Stomach (tissue), 9 donors: Measurements from ENCODE around the gene NAV2. TPM values are rescaled to one million over a fixed set of nuclear protein-coding genes. Genes with fewer than 3 reads are reported as not detected.

Experiments used
- DNase-seq, 2 donors: peaks; one replicate each; pipeline versions ENCODE4 v3.0.0 to v3.0.0-alpha.2; 2013 to 2019
- H3K27ac ChIP-seq, 5 donors: fragments of 200-600 bp in 4 of 5; sonication (generic) in 4 of 5; one replicate each; pipeline ENCODE4 v1.5.1; 2013 to 2019; ENCODE audit warnings: mild to moderate bottlenecking in 1 of 5, moderate library complexity in 1 of 5
- H3K27me3 ChIP-seq, 3 donors: fragments of 200-600 bp; sonication (generic); one replicate each; pipeline ENCODE4 v1.5.1; 2017 to 2019; ENCODE audit warnings: mixed run types in 1 of 3
- H3K36me3 ChIP-seq, 4 donors: fragments of 200-600 bp; sonication (generic); 1 replicate in 3 of 4; 2 replicates in 1 of 4; pipeline ENCODE4 v1.5.1; 2016 to 2019
- H3K4me1 ChIP-seq, 4 donors: fragments of 200-600 bp; sonication (generic); one replicate each; pipeline ENCODE4 v1.5.1; 2016 to 2019
- H3K4me3 ChIP-seq, 4 donors: fragments of 200-600 bp; sonication (generic) in 3 of 4; one replicate each; pipeline ENCODE4 v1.5.1; 2016 to 2019; ENCODE audit warnings: mild to moderate bottlenecking in 1 of 4
- H3K9me3 ChIP-seq, 4 donors: fragments of 200-600 bp; sonication (generic); one replicate each; pipeline ENCODE4 v1.5.1; 2016 to 2019
- EP300 ChIP-seq: sonication (generic); formaldehyde crosslinking; IDR thresholded peaks from one replicate; pipeline ENCODE4 v1.6.1; 2017; ENCODE audit warnings: antibody characterized with exemption
- POLR2A ChIP-seq, 4 donors: fragments of 450-650 bp; IDR thresholded peaks; one replicate each; pipeline ENCODE4 v1.6.1; 2016; ENCODE audit warnings: antibody characterized with exemption in 4 of 4, control low read depth in 2 of 4, mild to moderate bottlenecking in 1 of 4, moderate library complexity in 1 of 4
- POLR2AphosphoS5 ChIP-seq, 3 donors: sonication (generic); formaldehyde crosslinking; IDR thresholded peaks; one replicate each; pipeline ENCODE4 v1.6.1; 2016; ENCODE audit warnings: antibody characterized with exemption in 3 of 3
- WGBS, 5 donors: extraction: QIAGEN DNeasy Blood & Tissue Kit in 3 of 5; methylation state at CpG; one replicate each; pipeline versions ENCODE4 v1.1.5 to v1.1.7; 2013 to 2018; 5-methylcytosine and 5-hydroxymethylcytosine counted together
- intact Hi-C: fragments of 100-400 bp; cut with DNase I; formaldehyde crosslinking; loops from one replicate; pipeline ENCODE4 v1.15.1; 2023; ENCODE audit warnings: low total_unique reads
- polyA plus RNA-seq, 3 donors: library from polyadenylated mRNA; stranded (reverse); fragments of 200-250 nt; gene quantifications; one replicate each; pipeline ENCODE4 v1.2.3, GENCODE V29; 2013
- total RNA-seq, 5 donors: library from RNA; depleted of rRNA; stranded (reverse); fragments of >200 nt; gene quantifications; one replicate each; pipeline versions ENCODE4 v1.1.0 to v1.2.3, GENCODE V29; 2014 to 2016
- TF ChIP-seq, protein P1 (sequence below), 7 experiments: fragments of 450-650 bp in 4 of 7; fragments of 200-600 bp in 3 of 7; sonication (generic) in 3 of 7; IDR thresholded peaks; one replicate each; pipeline ENCODE4 v1.5.1; 2016 to 2019; ENCODE audit warnings: antibody characterized with exemption in 7 of 7, control low read depth in 2 of 7, mild to moderate bottlenecking in 1 of 7
- donor health status: healthy with polysubstance abuse.
- donor health status: Bipolar disorder and iron deficiency.
- donor health status: healthy.

The NAV2 gene
- total and polyA plus RNA-seq, 8 donors, result 1.8 to 92.4 (median 7.9) TPM

DNA sequence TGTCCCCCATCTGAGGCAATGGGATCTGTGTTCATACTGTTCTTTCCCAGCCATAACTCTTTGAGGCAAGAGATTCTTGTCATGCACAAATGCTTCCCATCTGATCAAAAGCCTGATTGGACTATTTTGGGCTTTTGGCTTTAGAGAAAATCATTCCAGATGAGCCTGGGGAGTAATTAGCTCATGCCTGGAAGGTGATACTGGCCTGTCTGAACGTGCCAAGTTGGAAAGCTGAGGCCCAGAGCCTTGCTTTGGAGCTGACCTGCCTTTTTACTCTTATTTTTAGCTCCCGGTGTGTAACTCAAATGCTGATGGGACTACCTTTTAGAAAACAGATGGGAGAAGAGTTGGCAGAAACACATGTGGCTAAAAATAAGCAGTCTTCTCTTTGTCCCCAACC, 342.7 kb downstream of the NAV2 start:
- H3K4me3 ChIP-seq, result no peak overlapping the region
- no peaks in the 10 kb centered on the region for H3K27me3 ChIP-seq
- peaks cover 0 to 27% (median 8%) of the 10 kb centered on the region in 4 donors for H3K4me1 ChIP-seq
- WGBS, 5 donors, result 66 to 92% (median 83%) methylated on average over 2 of the region's 2 CpGs
- TF ChIP-seq POLR2A (IDR thresholded peaks at IDR 0.05), result no peak
- TF ChIP-seq, protein P1, sequence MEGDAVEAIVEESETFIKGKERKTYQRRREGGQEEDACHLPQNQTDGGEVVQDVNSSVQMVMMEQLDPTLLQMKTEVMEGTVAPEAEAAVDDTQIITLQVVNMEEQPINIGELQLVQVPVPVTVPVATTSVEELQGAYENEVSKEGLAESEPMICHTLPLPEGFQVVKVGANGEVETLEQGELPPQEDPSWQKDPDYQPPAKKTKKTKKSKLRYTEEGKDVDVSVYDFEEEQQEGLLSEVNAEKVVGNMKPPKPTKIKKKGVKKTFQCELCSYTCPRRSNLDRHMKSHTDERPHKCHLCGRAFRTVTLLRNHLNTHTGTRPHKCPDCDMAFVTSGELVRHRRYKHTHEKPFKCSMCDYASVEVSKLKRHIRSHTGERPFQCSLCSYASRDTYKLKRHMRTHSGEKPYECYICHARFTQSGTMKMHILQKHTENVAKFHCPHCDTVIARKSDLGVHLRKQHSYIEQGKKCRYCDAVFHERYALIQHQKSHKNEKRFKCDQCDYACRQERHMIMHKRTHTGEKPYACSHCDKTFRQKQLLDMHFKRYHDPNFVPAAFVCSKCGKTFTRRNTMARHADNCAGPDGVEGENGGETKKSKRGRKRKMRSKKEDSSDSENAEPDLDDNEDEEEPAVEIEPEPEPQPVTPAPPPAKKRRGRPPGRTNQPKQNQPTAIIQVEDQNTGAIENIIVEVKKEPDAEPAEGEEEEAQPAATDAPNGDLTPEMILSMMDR (IDR thresholded peaks at IDR 0.05), result no peak
- TF ChIP-seq POLR2AphosphoS5 (IDR thresholded peaks at IDR 0.05), result no peak
- no peaks in the 10 kb centered on the region for H3K9me3 ChIP-seq
- intact Hi-C loops, result no loop called here
- DNase-seq, result no peak
- H3K27ac ChIP-seq, result peak overlapping the region in 3 of 5 donors; percentile 11 to 45 (median 21)
- H3K36me3 ChIP-seq, result peaks cover 17 to 79% (median 79%) of the 10 kb centered on the region in 4 donors

DNA sequence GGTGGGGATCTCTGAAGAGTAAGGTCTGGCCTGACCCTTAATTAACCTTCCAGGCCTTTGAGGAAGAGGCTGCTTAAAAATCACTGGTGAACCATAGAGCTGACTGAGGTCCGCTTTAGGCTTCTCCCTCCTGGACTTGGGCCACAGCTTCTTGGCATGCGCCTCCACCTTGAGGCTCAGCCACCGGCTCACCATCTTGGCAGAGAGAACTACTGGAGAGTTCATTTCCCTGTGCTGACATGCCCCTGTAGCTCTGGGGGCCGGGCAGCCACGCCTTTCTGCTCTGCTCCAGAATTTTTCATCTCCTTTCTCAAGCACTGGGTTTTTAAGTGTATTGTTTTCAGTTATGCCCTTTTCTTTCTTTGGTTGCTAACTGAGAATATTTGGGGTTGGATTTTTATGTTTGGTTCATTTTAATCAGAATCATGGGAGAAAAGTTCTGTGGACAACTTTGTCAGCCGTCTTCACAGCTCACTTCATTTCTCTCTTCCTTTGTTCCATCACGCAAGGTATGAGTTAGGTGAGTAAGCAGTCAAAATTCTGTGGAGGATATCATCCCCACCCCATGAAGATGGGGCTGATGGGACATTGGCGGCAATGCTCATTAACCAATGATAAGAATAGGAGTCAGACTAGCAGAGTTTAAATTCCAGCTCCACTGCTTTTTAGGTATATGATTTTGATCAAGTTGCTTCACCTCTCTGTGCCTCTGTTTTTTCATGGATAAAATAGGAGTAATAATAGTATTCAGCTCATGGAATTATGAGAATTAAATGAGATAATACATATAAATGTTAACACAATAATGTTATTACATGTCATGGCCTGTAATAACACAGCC, 343.7 kb downstream of the NAV2 start:
- H3K27me3 ChIP-seq, result no peaks in the 10 kb centered on the region
- H3K4me1 ChIP-seq, result peaks cover 0 to 27% (median 8%) of the 10 kb centered on the region in 4 donors
- peak in 1 of 2 donors; percentile 67 for DNase-seq
- H3K27ac ChIP-seq, result peak overlapping the region in 2 of 5 donors; percentile 21 to 45
- intact Hi-C loops, result no loop called here
- WGBS, 5 donors, result 53 to 71% (median 67%) methylated on average over 8 of the region's 8 CpGs
- H3K4me3 ChIP-seq, result no peak overlapping the region
- TF ChIP-seq POLR2AphosphoS5 (IDR thresholded peaks at IDR 0.05) (peak in 1 of 3 donors; percentile 14), EP300 (no peak)
- TF ChIP-seq, protein P1 (IDR thresholded peaks at IDR 0.05), result no peak
- H3K9me3 ChIP-seq, result no peaks in the 10 kb centered on the region
- peaks cover 17 to 83% (median 76%) of the 10 kb centered on the region in 4 donors for H3K36me3 ChIP-seq

DNA sequence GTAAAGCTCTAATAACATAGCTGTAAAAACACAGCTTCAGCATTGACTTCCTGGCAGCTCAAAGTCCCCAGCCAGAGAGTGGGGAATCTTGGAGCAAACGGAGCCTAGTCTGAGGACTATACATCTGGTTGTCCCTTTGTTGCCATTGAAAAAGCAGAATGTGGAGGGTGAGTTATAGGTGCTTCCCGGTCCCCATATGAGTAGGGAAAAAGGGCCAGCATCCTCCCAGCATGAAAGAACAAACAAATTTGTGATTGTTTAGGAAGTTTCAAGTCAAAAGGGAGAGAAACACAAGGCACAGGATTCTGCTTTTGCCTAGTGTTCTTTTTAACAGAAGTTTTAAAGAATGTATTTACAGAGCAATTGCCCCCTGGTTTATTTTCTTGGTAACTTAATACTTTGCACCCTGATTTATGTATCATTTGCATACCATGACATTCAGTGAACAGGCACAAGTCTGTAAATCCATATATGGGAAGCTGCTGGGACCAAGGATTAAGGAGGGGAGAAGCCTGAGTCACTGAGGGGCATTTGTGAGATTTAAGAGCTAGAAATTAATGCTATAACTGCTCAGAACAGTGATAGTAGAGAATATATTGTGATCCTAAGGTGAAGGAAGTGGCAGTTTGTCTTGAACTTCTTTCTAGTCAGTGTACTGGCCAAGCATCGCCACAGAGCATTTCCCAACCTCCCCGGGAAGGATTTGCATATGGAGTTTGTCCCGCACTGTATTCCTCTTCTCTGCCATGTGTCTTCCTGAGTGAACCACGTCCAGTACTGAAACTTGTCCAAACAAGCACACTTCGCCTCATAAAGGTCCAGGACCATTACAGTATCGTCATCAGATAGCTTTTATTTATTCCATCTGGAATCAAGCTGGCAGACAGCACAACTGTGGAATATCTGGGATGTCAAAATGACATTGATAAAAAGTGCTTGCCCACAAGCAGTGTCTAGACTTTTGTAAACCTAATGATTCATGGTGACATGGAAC, 344.6 kb downstream of the NAV2 start:
- Histone ChIP-seq H3K9me3 (no peaks in the 10 kb centered on the region), H3K27ac (no peak overlapping the region), H3K4me3 (no peak overlapping the region), H3K36me3 (peaks cover 17 to 83% (median 69%) of the 10 kb centered on the region in 4 donors), H3K27me3 (no peaks in the 10 kb centered on the region), H3K4me1 (peaks cover 0 to 27% (median 8%) of the 10 kb centered on the region in 4 donors)
- no peak for DNase-seq
- no peak for TF ChIP-seq POLR2A (IDR thresholded peaks at IDR 0.05)
- TF ChIP-seq EP300, result no peak
- TF ChIP-seq, protein P1 (IDR thresholded peaks at IDR 0.05), result no peak
- TF ChIP-seq POLR2AphosphoS5 (IDR thresholded peaks at IDR 0.05), result no peak
- intact Hi-C loops, result no loop called here
- WGBS, 5 donors, result 68 to 80% (median 75%) methylated on average over 8 of the region's 8 CpGs
